ENCODE data around the gene GPX4.
A peak's percentile ranks its signal among the peaks of the same experiment; 100 is the strongest.

Gene GPX4

DNA sequence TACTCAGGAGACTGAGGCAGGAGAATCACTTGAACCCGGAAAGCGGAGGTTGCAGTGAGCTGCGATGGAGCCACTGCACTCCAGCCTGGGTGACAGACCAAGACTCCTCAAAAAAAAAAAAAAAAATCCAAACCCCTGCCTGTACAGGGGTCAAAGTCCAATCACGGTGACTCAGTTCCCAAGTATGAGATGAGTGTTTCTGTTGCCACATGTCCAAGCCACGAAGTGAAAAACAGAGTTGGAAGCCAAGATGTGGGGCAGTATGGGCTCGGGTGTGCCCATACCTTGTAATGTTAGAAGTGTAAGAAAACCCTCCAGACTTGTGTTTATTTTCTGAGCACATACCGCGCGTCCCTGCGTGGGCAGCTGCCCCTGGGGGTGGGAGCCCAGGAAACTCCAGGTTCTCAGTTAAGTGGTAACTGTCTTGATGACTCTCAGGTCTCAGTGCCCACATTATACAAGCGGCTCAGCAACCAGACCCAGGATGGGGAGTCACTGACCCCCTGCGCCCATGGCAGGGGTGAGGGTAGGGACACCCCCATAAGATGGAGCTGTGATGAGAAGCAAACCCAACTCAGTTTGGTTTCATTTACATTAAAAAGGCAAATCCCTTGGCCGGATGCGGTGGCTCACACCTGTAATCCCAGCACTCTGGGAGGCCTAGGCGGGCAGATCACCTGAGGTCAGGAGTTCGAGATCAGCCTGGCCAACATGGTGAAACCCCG is 1.2 kb upstream of the GPX4 start:
- peak; percentile 54 to 67 for DNase-seq (ENCODE audit: low read depth in 2 of 2)

DNA sequence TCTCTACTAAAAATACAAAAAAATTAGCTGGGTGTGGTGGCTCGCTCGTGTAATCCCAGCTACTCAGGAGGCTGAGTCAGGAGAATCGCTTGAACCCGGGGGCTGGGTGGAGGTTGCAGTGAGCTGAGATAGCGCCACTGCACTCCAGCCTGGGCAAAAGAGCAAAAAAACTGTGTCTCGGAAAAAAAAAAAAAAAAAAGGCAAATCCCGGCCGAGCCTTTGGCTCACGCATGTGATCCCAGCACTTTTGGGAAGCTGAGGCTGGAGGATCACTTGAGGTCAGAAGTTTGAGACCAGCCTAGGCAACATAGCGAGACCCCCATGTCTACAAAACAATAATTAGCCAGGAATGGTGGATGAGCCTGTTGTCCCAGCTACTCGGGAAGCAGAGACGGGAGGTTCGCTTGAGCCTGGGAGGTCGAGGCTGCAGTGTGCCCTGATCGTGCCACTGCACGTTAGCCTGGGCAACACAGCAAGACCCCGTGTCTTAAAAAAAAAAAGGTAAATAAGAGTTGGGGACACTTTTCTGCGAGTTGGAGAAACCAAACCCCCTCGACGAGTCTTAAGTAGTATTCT is 574 bp upstream of the GPX4 start:
- DNase-seq (ENCODE audit: low read depth in 2 of 2) = no peak

DNA sequence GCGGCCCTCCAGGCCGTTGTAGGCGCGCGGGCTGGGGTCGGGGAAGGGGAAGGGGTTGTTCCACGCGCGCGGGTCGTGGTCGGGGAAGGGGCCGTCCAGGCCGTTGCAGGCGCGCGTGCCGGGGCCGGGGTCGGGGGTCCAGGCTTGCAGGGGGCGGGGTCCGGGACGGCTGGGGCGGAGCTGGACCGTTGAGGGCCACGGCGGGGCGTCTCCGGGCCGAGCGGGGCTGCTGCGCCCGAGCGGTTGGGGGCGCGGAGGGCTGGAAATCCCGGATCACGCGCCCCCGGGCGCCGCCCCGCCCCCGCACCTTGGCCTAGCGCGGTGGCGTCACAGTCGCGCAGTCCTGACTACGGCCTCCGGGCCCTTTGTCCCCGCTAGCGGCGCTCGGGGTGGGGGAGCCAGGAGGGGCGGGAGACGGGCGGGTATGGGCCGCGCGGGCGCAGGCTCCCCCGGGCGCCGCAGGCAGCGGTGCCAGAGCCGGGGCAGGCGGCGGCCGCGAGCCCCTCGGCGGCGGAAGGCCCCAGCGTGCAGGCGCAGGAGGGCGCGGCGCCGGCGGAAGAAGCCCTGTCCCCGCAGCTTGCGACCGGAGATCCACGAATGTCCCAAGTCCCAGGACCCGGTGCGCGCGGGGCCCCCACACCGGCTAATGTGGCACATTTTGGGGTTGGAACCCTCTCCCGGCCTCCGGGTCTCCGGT is 665 bp downstream of the GPX4 start:
- peak; percentile 56 to 63 for DNase-seq (ENCODE audit: low read depth in 2 of 2)

DNA sequence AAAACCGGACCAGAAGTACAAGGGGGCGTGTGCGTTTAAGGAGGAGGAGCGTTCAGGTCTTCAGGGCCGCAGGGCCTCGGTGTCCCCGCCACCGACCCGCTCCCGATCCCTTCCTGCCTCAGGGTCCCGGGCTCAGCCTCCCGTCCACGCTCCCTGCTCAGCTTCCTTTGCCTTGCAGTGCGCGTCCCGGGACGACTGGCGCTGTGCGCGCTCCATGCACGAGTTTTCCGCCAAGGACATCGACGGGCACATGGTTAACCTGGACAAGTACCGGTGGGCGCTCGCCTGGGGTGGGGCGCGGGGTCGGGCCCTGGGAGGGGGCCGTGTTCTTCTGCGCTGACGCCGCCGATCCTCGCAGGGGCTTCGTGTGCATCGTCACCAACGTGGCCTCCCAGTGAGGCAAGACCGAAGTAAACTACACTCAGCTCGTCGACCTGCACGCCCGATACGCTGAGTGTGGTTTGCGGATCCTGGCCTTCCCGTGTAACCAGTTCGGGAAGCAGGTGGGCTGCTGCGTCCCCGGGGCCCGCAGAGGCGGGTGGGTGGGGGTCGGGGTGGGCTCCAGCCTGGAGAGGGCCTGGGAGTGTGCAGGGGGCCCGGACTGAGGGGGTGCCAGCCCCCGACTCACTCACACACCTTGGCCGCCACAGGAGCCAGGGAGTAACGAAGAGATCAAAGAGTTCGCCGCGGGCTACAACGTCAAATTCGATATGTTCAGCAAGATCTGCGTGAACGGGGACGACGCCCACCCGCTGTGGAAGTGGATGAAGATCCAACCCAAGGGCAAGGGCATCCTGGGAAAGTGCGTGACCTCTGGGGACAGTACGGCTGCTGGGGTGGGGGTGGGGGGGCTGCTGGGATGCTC is 1.4 kb downstream of the GPX4 start:
- no peak for DNase-seq (ENCODE audit: low read depth in 2 of 2)

- no peak for DNase-seq (ENCODE audit: low read depth in 2 of 2)
Measured at GRCh38 chr19:1105873-1106840, 2.4 kb downstream of the GPX4 start.

GRCh38 chr19:1106841-1107660 is 3.3 kb downstream of the GPX4 start:
- DNase-seq (ENCODE audit: low read depth in 2 of 2) = no peak

DNA sequence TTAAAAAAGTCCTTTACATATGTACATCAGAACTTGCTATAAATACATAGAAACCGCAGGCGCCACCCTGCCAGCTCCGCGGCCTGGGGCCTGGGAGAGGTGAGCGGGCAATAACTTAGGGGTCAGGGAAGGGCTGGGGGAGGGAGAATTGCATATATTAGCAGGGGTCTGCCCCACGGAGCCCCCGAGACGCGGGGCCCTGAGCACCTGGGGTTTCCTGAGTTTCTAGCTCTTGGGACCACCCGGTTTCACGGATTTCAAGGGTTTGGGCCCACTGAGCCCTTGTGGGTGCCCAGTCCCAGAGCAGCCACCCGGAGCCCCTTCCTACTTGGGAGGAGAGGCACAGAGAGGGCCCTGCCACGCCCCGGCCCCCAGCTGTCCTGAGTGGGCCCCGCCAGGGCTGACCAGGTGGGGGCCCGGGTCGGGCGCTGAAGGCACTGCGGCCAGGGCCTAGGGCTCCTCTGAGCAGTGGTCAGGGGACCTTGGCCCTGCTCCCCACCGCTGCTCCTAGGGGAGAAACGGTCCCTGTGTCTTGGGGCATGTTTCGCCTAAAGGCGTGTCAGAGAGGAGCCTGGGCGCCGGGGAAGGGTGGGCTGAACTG is 4.0 kb downstream of the GPX4 start:
- DNase-seq (ENCODE audit: low read depth in 2 of 2) = no peak

DNA sequence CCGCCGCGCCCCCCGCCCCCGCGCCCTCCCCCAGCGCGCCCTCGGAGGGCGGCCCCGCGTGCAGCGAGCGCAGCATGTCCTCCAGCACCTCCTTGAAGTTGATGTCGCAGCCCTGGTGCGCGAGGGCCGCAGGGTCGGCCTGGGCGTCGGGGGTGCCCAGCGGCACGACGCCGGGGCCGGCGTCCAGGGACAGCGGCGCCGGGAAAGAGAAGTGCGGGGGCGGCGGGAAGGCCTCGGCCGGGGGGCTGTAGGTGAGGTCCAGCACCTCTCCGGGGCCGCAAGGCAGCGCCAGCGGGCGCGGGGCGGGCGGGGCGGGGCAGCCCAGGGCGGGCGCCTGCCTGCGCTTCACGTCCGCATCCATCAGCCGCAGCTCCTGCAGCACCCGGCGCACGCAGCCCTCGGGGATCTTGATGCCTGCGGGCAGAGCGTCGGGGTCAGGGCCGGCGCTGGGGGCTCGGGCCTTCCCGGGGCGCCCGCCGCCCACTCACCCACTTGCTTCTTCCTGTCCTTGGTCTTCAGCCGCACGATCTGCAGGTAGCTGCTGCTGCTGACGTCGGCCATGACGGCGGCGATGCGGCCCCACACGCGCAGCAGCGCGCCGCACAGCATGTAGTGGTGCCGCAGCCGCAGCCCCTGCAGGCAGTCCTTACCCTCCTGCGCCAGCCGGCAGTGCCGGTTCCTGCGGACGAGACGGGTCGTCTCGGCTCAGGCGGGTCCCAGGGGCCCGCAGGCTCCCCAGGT is 4.7 kb downstream of the GPX4 start:
- DNase-seq (ENCODE audit: low read depth in 2 of 2) = no peak

GRCh38 chr19:1109032-1109551 is 5.3 kb downstream of the GPX4 start:
- DNase-seq (ENCODE audit: low read depth in 2 of 2) = no peak

- DNase-seq (ENCODE audit: low read depth in 2 of 2) = no peak
Measured at GRCh38 chr19:1109697-1110671, 6.2 kb downstream of the GPX4 start.

DNA sequence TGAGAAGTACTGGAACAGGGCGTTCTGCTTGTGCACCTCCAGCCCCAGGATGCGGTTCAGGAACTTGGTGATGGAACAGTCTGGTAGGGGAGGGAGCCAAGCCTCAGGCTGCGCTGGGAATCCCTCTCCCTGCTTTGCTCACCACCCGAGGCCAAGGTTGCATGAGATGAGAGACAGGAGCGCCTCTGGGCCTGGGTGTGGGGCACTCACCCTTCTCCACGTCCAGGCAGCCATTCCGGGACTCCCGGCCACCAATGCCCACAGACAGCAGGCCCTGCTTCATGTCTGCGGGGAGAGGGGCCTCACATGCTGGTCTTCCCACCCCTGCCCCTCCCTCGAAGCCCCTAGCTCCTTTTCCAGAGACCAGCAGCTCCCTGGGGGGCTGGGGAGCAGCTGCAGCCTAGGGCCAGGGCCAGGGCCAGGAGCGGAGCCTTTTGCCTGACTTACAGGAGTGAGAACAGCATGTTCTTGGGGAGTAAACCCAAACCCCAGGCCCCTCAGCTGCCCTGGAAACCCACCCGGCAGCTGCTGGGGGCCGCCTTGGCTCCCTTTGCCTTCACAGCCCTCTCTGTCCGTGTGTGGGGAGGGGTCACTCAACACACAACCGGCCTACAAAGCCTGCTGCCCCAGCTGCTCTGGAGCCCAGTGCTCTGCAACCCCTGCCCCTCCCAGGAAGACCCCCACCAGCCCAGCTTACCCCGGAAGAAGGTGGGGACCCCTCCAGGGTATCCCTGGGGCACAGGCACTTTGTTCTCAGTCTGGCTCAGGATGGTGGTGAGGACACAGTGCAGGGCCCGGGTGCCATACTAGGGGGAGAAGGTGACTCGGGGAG is 7.2 kb downstream of the GPX4 start:
- DNase-seq (ENCODE audit: low read depth in 2 of 2) = no peak

- DNase-seq (ENCODE audit: low read depth in 2 of 2) = no peak
Measured at GRCh38 chr19:1111641-1112267, 8.0 kb downstream of the GPX4 start.

DNA sequence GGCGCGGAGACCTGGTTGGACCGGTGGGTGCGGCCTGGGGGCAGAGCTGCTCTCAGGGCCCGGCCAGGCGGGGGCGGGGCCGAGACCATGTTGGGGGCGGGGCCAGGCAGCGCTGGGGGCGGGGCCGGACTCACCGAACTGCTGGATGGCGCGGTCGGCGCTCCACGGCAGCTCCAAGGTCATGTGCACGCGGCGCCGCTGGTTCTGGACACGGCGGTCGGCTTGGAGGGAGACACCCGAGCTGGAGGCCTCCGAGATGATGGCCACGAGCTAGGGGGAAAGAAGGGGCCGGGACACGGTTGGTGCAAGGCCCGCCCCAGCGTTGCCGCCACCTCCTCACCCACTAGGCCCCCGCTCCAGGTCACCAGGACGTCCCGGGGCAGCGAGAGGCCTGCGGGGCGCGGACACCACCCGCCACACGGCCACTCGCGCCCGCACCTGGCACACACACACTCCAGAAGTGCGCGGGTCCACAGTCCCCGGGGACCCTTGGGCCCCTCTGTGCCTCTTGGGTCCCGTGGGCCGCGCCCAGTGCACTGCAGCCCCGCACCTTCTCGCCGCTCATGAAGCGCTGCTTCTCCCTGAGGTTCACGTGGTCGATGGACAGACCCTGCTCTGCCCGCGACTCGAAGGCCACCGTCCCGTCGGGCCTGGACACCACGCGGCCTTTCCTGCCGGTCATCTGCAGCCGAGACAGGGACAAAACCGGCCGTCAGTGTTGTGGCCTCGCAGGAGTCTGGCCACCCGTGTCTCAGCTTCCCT is 8.7 kb downstream of the GPX4 start:
- DNase-seq (ENCODE audit: low read depth in 2 of 2) = no peak

GRCh38 chr19:1113030-1113985 is 9.5 kb downstream of the GPX4 start:
- peak; percentile 82 to 86 for DNase-seq (ENCODE audit: low read depth in 2 of 2)

Data from stimulated activated CD4-positive, alpha-beta T cell treated with anti-CD3 and anti-CD28 coated beads, Interleukin-4, amount 100 ng/mL, for 48 hours (primary cell).